ENCODE results near the gene NAB2.
"Not testable (repeated sequence)": the region's sequence is repeated elsewhere in the genome, so short reads cannot be mapped to it uniquely, and the experiment has no call there.

The NAB2 gene

GRCh38 chr12:57112492-57113294 is 23.8 kb downstream of the NAB2 start:
- DNase-seq = no peak

DNA sequence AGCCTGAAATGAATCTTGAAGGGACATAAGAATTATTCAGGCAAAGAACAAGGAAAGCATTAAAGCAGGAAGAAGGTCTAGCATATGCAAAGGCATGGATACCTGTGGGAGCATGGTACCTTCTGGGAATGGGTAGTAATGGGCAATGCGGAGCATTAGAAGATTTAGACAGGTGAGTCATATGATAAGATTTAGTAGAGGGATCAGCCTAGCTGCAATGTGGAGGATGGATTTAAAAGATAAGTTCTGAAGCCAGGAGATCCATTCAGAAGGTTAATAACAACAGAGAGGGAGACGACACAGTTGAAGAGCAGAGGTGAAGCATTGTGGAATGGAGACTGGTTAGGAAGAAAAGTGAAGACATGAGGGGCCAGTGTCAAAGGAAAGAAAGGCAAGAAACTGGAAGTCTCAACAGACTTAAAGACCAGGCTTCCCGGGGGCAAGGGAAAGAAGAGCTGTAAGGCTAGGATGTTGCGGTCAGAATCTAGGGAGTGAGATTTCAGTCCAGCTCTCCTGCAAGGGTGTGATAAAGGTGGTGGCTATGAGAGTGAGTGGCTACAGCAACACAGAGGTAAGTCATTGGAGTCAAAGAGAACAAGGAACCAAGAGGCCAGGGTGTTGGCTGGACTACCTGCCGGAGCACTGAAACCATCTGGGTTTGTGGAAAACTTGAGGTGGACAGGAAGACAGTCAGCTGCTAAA is 27.8 kb downstream of the NAB2 start:
- no peak for DNase-seq

DNA sequence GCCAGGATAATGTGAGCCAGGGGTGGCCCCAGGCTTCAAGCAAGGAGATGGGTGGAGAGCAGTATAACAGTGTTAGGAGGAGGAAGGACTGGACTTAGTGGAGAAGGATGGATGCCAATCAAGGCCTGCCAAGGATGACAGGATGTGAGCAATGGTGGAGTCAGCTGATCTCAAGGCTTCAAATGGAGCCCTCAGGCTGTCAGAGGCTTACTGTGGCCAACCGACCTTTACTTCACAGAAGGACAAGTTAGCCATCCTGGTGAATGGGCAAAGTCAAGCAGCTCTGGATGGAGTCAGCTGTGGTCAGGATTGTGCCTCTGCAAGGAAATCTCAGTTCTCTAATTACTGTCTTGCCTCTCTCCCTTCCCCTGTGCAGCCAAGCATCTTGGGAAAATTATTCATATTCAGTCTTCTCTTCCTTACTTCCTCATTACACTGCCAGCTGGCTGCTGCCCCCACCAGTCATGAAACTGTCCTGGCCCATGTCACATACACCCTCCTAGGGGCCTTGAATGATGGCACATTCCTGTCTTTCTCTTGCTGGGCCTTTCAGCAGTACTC is 29.9 kb downstream of the NAB2 start:
- DNase-seq = no peak

DNA sequence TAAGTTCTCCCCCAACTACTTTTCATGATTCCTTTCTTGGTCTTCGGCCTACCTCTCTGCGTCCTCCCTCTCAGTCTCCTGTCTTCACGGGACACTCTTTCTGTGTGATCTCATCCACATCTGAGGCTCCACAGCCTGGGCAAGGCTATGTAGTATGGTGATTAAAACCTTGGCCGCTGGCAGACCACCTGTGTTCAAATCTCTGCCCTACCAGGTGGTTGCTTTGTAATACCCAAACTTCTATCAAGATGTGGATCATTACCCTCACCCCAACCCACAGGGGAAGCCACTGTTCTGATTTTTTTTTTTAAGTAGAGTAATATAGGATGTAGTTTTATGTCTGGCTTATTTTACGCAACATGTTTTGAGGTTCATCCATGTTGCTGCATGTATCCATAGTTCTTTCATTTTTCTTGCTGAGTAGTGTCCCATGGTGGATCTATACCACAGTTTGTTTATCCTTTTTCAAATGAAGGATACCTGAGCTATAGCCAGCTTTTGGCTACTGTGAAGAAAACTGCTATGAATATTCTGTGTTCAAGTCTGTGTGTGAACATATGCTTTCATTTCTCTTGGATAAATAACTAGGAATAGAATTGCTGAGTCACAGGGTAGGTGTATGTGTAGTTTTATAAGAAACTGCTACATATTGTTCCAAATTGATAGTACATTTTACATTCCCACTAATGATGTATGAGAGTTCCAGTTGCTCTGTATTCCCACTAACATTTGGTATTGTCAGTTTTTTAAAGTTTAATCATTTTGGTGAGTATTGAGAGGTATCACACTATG is 30.6 kb downstream of the NAB2 start:
- no peak for DNase-seq

DNA sequence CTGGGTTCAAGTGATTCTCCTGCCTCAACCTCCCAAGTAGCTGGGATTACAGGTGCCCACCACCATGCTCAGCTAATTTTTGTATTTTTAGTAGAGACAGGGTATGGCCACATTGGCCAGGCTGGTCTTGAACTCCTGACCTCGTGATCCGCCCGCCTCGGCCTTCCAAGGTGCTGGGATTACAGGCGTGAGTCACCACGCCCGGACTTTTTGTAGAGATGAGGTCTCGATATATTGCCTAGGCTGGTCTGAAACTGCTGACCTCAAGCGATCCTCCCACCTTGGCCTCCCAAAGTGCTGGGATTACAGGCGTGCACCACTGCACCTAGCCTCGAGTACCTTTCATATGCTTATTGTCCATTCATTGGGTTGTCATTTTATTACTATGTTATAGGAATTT is 31.8 kb downstream of the NAB2 start:
- not testable (repeated sequence) for DNase-seq

DNA sequence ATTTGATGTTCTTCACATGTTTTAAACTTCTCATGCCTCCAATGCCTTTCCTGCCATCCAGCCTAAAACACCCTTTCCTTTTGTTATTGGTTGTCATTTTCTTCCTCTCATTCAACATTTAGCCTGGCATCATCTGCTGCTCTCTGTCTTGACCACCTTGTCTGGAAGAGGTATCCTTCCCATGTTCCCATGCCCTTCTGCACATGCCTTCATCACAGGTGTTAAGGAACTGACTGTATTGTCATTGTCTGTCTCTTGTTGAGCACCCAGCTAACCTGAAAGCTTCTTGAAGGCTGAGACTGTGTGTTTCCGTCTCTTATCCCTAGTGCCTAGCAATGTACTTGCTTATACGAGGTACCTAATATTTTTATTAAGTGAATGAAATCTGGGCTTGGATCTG is 34.9 kb downstream of the NAB2 start:
- no peak for DNase-seq

DNA sequence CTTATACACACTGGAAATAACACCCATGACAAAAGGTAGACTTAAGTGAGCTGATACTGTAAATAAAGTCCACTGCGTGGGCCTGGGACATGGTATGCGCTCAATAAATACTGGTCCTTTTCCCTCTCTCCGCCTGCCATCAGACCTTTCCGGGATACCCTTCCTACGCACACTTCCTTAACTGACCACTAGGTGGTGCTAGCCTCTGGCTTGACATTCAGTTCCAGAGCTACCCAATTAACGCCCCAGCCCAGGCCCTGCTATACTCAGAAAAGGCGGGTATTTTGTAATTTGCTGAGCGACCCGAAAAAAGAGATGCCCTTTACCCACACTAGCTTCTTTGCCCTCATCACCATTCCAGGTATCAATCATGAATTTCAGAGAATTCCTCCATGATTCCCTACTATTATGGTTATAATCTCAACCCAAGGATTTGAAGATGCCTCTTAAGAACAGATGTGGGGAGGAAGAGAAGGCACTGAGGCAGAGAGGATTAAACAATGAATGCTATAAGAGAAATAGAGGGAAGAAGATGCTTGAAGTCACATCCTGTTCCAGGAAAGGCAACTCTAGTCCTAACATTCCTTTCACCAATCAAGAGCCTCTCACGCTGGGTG is 35.5 kb downstream of the NAB2 start:
- peak; percentile 77 for DNase-seq

- DNase-seq = no peak
These were observed 37.1 kb downstream of the NAB2 start for GRCh38 chr12:57126061-57126460.

DNA sequence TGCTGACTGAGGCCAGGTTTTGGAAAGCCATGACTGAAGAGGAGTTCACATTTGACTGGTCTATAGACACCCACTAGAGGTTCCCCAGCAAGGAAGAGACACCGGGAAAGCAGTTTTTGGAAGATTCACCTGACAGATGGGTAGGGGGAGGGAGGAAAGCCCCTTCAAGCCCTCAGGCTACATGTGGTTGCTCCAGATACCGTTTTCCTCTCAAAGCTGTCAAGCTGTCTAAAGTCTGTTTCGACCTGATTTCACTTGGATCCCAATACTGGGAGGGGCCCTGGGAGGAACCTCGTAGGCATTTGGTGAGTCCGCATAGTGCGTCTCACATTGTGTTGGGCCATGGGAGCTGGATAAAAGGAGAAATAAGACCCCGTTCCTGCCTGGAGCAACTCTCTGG is 37.6 kb downstream of the NAB2 start:
- DNase-seq = no peak

DNA sequence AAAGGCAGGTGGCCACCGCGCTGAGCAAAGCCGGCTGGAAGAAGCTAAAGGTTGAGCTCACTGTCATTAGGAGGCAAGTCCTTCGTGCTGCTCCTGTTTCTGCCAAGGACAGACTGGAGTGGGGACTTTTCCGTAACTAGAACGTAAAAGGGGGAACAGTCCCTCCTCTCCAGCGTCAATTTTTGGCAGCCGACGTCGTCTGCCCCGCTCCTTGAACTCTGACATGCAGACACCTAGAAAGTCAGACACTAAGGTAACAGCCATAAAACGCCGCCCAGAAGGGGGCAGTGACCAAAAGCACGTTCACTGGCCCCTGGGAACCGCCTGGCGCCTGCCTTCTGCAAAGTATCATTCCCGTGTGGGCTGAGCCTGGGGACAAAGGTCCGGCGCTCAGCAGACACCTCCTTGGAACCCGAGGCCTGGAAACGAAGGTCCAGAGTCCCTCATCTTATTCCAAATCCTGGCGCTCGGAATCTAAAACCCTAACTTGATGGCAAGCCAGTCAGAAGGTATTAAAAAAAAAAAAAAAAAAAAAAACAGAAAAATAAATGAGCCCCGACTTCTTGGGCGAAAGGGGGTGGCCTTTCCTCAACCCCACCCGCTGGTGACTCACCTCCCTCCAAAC is 38.3 kb downstream of the NAB2 start:
- peak; percentile 81 for DNase-seq

- peak; percentile 80 for DNase-seq
These were observed 39.0 kb downstream of the NAB2 start, which contains the start of gene LRP1 for GRCh38 chr12:57127726-57128518. Gene LRP1, plus strand, starts transcription at chr12:57128483. Its CDS starts 482 bp downstream, at chr12:57128965.

GRCh38 chr12:57128519-57129247 is 39.8 kb downstream of the NAB2 start:
- no peak for DNase-seq

DNA sequence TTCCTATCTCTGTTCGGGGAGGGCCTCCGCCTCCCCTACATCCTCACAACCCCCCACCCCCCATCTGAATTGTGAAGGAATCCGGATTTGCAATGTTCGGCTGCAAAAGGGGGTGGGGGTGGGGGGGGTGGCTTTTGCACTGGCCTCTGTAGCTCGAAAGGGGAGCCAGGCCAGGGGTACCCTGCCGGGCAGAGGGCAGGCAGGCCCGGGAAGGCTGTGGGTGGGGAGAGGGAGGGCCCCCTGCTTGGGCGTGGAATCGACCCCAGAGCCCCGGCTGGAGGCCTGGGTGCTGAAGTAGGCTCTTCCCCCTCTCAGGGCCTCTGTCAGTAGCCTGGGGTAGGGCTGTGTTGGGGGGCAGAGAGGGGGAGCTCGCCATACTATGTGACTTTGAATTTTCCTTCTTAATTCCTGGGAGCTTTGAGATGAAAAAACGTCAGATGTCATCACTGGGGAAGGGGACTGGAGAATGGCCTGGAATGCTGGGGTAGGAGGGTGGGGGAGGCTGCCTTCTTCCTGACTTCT is 40.5 kb downstream of the NAB2 start:
- DNase-seq = no peak

- DNase-seq = no peak
These were observed 41.0 kb downstream of the NAB2 start for GRCh38 chr12:57129889-57130288.

GRCh38 chr12:57130941-57131340 is 42.0 kb downstream of the NAB2 start:
- DNase-seq = no peak

DNA sequence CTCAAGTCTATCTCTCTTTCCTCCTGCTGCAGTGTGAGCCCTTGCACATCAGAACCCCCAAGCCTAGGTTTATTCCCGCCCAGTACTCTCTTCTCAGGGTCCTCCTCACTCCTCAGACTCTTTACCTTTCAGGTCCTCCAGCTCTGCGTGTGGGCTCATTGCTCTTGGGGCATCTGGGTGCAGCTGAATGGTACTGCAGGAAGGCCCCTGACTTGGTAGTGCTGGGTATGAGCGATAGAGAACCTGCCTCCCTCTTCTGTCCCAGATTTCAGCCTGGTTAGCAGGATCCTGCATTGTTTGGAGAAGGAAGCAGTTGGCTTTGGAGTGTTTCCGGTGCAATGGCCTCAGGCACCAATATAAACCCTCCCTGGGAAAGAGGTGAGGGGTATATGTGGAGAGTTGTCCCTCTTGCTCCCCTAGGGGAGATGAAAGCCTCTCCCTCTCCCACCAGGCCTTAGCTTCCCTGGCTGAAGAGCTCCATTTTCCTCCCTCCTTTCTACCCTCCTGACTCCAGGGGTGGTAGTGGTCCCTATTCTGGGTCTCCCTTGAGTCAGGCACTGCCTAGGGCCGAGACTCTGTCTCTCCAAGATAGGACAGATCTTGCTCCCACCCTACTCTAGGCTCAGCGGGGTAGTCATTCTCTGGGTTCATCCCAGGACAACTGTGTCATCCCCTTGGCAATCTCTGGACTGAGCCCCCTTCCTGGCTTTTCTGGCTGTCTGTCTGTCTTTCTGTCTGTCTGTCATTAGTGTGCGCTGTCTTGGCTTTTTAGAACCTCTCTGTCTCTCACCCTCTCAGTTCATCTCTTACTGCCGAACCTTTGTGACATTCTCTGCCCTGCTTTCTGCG is 43.2 kb downstream of the NAB2 start:
- no peak for DNase-seq

DNA sequence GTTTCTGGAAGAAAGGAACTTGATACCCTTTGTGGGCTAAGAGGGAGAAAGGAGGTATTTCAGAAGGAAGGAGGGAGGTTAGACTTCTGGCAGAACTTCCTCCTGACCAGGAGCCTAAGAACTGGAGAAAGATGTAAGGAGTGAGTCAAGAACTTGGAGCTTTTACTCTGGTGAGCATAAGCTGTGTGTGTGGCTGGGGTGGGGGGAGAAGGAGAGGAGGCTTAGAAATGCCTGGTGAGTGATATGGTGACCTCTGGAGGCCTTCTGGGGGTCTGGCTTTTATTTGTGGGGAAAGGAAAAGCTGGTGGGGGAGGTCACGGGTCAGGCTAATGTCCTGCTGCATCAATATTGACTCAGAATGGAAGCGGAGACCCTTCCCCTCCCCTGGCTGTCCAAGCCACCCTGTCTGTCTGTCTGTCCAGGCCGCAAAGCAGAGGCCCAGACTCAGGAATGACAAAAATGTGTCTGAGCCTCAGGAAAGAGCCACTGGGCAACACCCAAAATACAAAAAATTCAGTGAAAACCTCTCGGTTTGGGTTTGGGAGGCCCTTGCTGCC is 44.2 kb downstream of the NAB2 start:
- no peak for DNase-seq

DNA sequence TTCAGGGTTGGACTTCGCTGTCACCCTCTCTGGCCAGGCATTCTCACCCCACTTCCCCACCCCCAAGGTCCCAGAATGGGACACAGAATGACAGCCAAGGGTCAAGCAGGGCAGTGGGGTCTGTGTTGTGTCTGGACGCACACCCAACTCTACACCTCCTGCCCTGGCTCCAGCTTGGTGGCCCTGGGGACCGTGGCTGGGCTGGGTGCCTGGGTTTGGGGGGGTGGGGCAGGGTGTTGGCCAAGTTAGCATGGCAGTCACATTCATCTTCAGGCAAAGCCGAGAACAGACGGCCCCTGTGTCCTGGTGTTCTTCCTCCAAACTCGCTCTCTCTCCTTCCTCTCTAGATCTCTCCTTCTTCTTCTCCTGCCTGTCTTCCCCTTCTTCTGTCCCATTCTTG is 45.0 kb downstream of the NAB2 start:
- no peak for DNase-seq

DNA sequence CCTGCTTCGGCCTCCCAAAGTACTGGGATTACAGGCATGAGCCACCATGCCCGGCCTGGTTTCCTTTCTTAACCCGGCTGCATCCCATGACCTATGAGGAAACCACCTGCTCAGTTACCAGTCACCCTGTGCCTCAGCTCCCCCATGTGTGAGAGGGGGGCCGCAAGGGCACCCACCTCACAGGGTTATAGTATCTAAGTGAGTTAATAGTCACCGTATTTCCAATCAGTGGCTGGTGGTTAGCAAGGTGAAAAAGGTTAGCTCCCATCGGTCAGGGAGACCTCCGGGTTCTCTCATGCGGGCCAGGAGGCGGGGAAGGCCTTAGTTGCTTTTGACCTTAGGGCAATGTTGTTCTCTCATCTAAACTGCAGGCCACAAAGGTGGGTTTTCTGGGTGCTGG is 46.0 kb downstream of the NAB2 start:
- no peak for DNase-seq

All from activated CD8-positive, alpha-beta memory T cell treated with anti-CD3 and anti-CD28 coated beads, Interleukin-2, amount 50 U/mL, for 4 hours (primary cell).